HK-2 (cell line): ENCODE measurements around the gene IRGQ.
"Not testable (repeated sequence)": the region's sequence is repeated elsewhere in the genome, so short reads cannot be mapped to it uniquely, and the experiment has no call there.

Experiments
- DNase-seq: peaks from one replicate; pipeline ENCODE4 v3.0.0-alpha.2; 2018; ENCODE audit not compliant: unreplicated experiment

Gene IRGQ, protein sequence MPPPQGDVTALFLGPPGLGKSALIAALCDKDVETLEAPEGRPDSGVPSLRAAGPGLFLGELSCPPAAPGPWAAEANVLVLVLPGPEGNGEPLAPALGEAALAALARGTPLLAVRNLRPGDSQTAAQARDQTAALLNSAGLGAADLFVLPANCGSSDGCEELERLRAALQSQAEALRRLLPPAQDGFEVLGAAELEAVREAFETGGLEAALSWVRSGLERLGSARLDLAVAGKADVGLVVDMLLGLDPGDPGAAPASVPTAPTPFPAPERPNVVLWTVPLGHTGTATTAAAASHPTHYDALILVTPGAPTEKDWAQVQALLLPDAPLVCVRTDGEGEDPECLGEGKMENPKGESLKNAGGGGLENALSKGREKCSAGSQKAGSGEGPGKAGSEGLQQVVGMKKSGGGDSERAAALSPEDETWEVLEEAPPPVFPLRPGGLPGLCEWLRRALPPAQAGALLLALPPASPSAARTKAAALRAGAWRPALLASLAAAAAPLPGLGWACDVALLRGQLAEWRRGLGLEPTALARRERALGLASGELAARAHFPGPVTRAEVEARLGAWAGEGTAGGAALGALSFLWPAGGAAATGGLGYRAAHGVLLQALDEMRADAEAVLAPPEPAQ

DNA sequence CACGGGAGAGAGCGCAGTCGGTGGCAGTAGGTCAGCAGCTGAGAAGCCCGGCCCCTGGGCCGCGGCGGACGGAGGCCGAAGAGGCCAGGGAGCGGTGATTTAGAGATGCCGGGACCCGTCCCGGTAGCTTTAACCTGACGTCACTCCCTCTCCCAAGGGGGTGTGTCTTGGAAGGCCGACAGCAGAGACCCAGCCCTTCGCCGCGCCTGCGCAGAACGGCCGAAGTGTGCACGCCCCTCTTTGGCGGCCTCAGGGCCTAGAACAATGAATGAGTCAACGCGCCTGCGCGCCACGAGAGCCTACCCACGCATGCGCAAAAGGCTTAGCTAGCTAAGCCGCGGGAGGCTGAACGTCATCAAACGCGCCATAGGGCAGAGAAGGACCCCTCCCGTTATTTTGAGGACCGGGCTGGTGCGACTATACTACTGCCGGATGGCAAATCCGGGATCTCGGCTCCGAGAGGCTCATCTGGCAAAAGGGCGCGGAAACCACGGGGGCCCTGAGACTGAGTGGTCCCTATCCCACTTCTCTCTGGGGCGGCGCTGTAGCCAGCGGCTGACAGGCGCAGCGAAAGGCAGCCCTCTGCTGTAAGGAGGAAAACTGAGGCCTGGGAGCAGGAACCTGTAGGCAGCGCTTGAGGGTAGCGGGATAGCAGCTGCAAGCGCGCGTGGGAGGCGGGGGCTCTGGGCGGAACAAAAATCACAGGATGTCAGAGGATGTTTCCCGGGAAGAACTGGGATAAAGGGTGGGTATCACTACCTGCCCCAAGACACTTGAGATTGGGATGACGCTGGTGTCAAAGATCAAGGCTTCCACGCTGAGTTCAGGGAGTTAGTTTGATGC lies at the start of gene IRGQ, which contains the start of gene ZNF576:
TSS of gene IRGQ (minus strand) at position 136 of the 843 bp plus-strand sequence. CDS start 796 bp downstream, outside the sequence.
TSS of gene ZNF576 (plus strand) at position 597 of the 843 bp plus-strand sequence. CDS start 514 bp downstream, outside the sequence.
- peak; percentile 100 for DNase-seq

DNA sequence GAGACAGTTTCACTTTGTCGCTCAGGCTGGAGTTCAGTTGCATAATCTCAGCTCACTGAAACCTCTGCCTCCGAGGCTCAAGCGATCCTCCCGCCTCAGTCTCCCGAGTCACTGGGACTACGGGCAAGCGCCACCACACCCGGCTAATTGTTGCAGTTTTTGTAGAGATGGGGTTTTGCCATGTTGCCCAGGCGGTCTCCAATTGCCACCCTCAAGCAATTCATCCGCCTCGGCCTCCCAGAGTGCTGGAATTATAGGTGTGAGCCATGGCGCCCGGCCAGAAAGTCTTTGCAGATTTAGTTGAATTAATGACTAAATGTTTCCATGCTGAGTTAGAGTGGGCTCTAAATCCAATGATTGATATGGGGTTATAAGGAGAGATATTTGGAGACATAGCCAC lies 48.2 kb upstream of the IRGQ start:
- DNase-seq = no peak

DNA sequence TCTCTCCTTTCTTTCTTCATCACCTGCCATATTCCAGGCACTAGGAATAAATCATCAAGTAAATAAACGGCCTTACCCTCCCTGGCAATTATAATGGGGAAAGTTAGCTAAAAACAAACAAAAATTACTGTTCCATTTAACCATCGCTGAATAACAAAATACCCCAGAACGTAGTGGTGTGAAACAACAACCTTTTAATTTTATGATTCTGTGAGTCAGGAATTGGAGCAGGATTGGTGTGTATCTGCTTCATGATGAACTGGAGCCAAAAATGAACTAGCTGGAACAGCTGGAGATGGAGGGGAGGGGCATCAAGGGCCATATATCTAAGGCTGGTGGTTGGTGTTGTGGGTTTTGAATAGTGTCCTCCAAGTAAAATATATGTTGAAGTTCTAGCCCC lies 47.4 kb upstream of the IRGQ start:
- DNase-seq = no peak

DNA sequence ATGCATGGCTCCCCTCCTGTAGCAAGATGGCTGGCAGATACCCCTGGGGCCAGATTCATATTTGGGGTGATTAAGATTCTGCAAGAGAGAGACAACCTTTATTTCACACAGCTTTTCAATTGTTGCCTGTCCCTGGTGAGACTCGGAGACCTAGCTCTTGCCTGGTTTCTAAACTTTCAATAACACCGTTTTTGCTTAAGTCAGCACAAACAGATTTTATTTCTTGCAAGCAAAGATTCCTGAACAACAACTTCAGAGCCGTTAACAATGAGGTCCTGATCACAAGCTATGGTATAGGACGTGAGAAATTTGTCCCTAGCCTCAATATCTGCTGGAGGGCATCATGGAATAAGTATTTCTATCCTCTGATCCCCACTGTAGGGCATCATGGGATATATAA lies 46.6 kb upstream of the IRGQ start:
- DNase-seq = no peak

DNA sequence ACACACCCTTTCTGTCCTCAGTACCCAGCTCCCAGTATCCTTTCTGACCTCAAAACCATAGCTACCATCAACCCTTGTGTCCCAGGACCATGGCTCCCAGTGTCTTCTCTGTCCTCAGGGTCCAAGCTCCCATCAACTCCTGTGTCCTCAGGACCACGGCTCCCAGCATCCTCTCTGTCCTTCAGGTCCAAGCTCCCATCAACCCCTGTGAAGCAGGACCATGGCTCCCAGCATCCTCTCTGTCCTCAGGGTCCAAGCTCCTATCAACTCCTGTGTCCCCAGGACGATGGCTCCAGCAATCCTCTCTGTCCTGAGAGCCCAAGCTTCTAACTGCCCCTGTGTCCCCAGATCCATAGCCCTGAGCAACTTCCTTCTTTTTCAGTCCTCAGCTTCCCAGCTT lies 45.4 kb upstream of the IRGQ start:
- no peak for DNase-seq

DNA sequence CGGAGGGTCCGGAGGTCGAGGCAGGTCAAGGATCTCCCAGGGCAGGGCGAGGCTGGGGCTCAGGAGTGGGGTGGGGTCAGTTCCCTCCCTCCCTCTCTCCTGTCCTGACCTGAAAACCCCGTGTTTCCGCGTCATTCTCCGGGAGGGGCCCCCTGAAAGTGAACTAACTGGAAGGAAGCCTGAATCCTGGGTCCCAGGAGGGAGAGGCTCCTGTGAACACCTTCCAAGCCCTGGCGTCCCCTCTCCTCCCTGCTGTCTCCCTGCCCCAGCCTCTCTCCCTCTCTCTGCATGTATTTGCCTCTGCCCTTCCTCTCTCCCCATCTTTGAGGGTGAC lies 44.5 kb upstream of the IRGQ start:
- DNase-seq = no peak

DNA sequence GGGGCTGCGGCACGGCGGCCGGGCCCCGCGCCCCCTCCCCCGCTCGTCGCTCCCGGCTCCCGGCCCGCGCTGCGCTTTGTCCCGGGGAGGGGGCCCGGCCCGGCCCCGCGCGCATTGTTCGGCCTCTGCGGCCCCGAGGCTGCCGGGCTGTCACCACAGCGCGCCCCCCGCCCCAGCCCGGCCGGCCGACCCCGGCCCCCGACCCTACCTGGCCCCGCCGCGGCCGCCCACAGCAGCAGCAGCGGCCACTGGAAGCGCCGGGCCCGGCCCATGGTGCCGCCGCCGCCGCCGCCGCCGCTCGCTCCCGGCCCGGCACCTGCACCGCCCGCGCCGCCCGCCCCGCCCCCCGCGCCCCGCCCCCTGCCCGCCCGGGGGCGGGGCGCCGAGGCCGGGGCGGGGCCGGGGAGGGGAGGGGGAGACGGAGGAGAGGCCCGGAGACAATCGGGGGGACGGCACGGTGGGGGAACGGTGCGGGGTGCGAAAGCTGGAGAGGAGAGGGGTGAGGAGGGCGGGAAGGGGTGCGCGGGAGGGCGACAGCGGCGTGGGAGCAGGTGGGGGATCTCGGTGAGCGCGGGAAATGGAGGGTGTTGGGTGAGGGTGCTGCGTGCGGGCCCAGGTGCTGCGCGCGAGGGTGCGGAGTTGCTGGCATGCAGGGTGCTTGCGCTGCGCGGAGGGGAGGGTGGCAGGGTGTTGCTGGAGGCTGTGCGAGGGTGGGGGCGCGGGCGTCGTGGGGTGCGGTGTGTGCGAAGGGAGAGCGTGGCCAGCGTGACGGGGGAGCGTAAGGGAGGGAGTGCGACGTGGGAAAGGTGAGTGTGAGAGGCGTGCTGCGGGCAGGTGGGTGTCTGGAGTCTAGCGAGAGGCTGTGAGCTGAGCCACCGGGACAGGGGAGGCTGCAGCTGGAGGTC lies 43.8 kb upstream of the IRGQ start, which contains the start of gene CADM4:
TSS of gene CADM4 (minus strand) at position 332 of the 905 bp plus-strand sequence. CDS start at position 272, 60 bp downstream.
- peak; percentile 29 for DNase-seq

DNA sequence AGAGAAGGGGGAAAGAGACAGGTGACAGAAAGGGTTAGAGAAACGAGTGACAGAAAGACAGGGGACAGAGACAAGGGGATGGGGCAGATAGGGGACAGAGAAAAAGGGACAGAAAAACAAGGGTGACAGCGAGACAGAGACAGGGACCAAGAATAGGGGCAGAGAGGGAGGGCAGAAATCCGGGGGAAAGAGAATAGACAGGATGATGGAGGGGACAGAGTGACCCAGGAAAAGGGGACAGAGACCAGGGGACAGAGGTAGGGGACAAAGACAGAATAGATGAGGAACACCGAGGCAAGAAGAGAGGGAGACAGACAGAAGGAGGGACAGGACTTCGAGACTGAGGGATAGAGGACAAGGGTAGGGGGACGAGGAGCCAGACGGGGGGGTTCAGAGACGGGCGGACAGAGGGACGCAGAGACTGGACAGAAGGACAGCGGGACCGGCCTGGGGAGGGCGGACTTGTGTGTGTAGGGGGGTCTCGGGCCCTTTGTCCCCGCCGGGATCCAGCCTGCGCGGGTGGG lies 43.1 kb upstream of the IRGQ start:
- DNase-seq = no peak

DNA sequence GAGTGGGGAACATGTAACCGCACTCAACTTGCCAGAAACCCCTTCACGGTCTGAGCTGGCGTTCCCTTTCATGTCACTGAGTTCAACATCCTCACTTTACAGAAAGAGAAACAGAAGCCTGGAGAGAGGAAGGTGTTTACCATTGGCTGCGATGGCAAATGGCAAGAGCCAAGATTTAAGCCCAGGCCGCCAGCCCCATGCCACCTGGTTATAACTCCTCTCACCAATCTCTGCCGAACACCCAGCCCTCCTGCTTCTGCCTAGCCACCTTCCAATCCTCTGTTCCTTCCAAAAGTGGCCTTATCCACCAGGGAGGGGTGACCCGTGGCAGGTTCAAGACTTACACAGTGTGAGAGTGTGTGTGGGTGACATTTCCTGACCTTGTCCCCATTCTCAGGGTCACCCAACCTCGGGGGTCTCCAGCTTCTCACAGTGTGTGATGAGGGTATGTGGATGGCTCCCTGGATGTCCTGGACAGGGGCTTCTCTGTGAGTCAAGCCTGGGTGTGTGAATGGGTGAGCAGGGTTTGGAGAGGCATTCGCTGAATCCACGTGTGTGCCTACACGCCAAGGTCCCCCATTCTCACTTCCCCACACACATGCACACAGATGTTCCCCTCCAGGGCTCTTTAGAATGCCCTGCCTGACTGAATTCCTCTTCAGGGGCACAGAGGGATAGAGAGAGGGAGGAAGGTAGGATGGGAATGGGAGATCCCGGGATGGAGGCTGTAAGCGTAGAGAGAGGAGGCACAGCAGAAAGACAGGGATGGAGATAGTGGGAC lies 42.5 kb upstream of the IRGQ start:
- no peak for DNase-seq

DNA sequence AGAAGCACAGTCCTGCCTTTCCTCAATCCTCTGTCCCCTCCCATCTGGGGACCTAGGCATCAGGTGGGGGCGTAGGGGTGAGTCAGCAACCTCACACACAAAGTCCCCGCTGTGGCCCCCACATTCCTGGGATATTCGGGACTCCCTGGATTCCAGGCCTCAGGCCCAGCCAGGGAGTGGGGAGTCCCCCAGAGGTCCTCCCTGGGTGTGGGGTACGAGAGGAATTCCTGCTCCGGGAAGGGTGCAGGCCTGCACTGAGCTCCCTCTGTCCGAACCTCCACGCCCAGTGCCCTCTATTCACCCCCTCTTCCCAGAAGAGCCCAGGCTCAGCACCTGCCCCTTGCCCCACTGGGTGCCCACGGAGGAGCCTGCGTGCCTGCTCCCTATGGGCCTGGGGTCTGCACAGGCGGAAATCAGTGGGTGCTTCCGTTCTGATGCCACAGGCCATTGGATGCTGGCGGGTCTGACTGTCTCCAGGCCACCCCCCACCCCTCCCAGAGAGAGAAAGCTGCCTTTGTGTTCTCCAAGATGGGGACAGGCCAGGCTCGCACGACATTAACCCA lies 40.3 kb upstream of the IRGQ start:
- no peak for DNase-seq

DNA sequence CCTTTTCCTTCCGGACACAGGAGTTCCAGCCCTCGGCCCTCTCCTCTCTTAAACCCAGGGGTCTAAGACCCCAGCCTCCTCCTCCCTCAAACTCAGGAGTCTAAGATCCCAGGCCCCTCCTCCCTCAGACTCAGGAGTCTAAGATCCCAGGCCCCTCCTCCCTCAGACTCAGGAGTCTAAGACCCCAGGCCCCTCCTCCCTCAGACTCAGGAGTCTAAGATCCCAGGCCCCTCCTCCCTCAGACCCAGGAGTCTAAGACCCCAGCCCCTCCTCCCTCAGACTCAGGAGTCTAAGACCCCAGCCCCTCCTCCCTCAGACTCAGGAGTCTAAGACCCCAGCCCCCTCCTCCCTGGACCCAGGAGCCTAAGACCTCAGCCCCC lies 39.6 kb upstream of the IRGQ start:
- DNase-seq = not testable (repeated sequence)

DNA sequence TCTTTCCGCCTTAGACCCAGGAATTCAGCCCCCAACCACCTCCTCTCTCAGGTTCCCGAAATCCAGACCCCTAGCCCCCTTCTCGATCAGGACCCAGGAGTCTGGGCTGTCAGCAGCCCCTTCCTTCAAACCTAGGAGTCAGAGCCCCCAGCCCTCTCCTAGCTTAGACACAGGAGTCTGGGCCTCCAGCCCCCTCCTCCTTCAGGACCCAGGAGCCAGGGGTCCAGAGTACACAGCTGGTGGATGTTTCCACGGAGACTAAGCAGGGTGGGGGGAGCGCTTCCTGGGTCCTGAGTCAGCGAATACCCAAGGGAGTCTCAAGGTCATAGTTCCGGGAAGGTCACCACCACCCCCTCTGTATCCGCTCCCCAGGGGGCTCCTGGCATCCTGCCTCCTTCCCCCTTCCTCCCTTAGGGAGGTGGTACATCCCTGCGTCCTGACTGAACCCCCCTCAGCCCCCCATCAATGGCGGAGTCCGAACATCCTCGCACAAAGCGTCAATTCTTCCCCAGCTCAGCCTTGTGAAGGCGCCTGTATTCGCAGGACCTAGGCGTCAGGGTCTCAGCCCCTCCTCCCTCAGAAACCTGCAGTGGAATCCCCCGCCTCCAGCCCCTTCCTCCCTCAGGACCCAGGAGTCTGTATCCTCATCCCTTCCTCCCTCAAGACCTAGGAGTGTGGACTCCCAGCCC lies 39.1 kb upstream of the IRGQ start:
- no peak for DNase-seq

DNA sequence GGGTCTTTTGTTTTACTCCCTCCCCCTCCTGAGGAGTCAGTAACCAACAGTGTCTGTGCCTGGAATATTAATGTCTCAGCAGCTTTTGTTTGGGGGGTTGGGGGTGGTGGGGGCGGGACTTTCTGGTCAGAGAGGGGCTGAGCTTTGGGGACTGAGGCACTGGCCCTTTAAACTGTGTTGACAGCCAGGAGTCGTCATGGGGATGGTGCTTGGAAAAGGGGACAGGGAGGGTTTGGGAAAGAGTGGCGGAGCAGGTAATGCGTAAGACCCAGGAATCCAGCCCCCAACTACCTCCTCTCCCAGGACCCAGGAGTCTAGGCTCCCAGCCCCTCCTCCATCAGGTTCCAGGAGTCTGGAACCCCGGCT lies 38.6 kb upstream of the IRGQ start:
- no peak for DNase-seq

DNA sequence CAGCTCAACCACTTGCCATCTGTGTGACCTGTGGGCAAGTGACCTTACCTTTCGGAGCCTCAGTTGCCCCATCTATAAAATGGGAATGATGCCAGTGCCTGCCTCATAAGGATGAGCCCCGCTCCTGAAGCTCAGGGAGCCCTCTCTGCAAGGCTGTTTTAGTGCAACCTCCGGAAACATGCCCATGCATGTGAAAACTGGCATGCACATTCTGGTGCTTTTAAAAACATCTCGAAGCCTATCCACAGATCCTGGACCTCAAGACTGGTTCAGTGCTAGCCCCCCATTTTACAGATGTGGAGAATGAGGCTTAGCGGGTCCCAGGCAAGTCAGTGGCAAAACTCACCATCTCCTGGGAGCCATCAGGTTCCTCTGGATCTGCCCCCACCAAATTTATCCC lies 38.1 kb upstream of the IRGQ start:
- DNase-seq = no peak

DNA sequence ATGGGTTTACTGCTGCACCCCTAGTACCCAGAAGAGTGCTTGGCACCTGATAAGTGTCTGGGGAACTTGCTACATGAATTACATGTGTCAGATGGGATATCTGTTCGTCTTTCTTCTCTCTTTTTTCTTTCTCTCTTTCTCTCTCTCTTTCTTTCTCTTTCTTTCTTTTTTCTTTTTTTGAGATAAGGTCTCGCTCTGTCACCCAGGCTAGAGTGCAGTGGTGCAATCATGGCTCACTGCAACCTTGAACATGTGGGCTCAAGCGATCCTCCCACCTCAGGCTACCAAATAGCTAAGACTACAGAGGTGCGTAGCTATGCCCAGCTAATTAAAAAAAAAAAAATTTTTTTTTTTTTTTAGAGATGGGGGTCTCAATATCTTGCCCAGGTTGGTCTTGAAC lies 37.6 kb upstream of the IRGQ start:
- no peak for DNase-seq

DNA sequence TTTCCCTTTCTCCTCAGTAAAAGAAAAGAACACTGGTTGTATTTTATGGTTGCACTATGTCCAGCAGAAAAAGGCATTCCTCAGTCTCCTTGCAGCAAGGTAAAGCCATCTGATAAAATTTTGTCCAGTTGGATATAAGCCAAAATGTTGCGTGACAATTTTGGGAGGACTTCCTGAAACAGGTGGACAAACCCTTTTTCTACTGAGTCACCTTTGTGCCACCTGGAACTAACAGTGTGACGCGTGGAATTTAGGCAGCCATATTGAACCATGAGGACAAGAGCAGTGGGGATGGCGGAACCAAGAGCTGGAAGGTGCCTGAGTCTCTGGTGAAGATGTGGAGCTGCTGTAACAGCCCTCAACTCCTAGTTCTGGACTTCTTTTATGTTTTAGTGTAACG lies 35.6 kb upstream of the IRGQ start:
- no peak for DNase-seq

DNA sequence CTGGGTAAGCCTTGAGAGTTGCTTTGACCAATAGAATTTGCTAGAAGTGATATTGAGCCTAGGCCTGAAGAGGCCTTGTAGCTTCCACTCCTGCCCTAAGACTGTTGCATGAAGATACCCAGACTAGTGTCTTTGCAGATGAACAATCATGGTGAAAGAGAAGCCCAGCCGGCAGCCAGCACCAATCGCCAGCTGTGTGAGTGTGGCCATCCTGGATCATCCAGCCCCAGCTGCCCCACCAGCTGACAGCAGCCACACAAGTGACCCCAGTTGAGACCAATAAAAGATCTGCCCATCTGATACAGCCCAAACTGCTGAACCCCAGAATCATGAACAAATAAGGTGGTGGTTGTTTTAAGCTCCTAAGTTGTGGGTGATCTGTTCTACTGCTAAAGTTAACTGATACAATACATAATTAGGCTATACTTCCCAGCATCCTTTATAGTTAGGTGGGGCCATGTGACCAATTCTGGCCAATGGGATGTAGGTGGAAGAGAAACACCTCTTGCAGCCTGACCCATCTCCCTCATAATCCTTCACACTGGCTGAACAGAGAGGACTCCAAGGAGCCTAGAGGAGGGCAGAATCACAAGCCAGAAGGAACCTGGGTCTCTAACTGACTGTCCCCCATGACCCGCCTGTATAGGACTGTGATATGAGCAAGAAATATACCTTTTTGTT lies 32.9 kb upstream of the IRGQ start:
- no peak for DNase-seq

DNA sequence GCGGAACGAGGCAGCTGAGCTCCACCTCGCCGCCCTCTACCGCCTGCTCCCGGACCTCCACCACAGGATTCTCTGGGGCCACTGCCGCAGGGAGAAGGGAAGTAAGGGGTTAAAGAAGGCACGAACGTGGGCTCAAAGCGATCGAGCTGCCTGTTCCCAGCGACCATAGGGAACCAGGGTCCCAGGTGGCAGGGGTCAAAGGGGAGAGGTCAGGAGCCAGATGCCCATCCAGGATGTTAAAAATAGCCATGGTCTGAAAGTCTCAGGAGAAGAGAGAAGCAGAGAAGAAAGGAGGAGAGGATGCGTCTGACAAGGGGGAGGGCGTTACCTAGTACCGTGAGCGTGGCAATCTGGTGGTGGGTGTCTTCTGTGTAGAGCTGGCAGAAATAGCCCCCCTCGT lies 30.9 kb upstream of the IRGQ start:
- DNase-seq = no peak
